Islet of Langerhans (tissue), 1 donor: ENCODE data around the gene CDKN1B.

Source experiments
- FAIRE-seq: peaks from one replicate; lab custom pipeline; 2011; peaks lifted over from hg19 to GRCh38; lab: Jason Lieb, UNC

Gene CDKN1B

GRCh38 chr12:12716793-12717585 lies at the start of gene CDKN1B:
TSS of gene CDKN1B (plus strand) at chr12:12717368. CDS start at chr12:12717840, 472 bp downstream.
- no peak for FAIRE-seq

- no peak for FAIRE-seq
Measured at GRCh38 chr12:12668005-12668404, 49.2 kb upstream of the CDKN1B start.

- FAIRE-seq, result no peak
Measured at GRCh38 chr12:12669020-12669419, 48.1 kb upstream of the CDKN1B start.

GRCh38 chr12:12671850-12672660 lies 45.1 kb upstream of the CDKN1B start:
- no peak for FAIRE-seq

- no peak for FAIRE-seq
Measured at GRCh38 chr12:12673296-12673695, 43.9 kb upstream of the CDKN1B start.

- FAIRE-seq, result peak; percentile 58
Measured at GRCh38 chr12:12676605-12677004, 40.6 kb upstream of the CDKN1B start.

- FAIRE-seq, result no peak
Measured at GRCh38 chr12:12681061-12681765, 36.0 kb upstream of the CDKN1B start.

- FAIRE-seq, result no peak
Measured at GRCh38 chr12:12682284-12682683, 34.9 kb upstream of the CDKN1B start.

- FAIRE-seq, result peak; percentile 91
Measured at GRCh38 chr12:12683136-12683697, 34.0 kb upstream of the CDKN1B start.

- no peak for FAIRE-seq
Measured at GRCh38 chr12:12683725-12684124, 33.4 kb upstream of the CDKN1B start.

- FAIRE-seq, result peak; percentile 13
Measured at GRCh38 chr12:12684375-12685106, 32.6 kb upstream of the CDKN1B start.

GRCh38 chr12:12685305-12685704 lies 31.9 kb upstream of the CDKN1B start:
- peak; percentile 98 for FAIRE-seq

GRCh38 chr12:12686472-12686871 lies 30.7 kb upstream of the CDKN1B start:
- no peak for FAIRE-seq

GRCh38 chr12:12686925-12687324 lies 30.2 kb upstream of the CDKN1B start:
- FAIRE-seq, result no peak

GRCh38 chr12:12689647-12690300 lies 27.4 kb upstream of the CDKN1B start:
- FAIRE-seq, result no peak

- FAIRE-seq, result no peak
Measured at GRCh38 chr12:12691549-12691948, 25.6 kb upstream of the CDKN1B start.

- no peak for FAIRE-seq
Measured at GRCh38 chr12:12693111-12693671, 24.0 kb upstream of the CDKN1B start.

GRCh38 chr12:12696562-12697383 lies 20.4 kb upstream of the CDKN1B start:
- peak; percentile 96 for FAIRE-seq

- FAIRE-seq, result no peak
Measured at GRCh38 chr12:12699345-12699744, 17.8 kb upstream of the CDKN1B start.

GRCh38 chr12:12700254-12700653 lies 16.9 kb upstream of the CDKN1B start:
- no peak for FAIRE-seq
